GM23338 (cell line): Measurements from ENCODE around the gene KIF25. TPM values are rescaled to one million over a fixed set of nuclear protein-coding genes. Genes with fewer than 3 reads are reported as not detected.

Source experiments
- REST ChIP-seq: IDR thresholded peaks from one replicate; pipeline ENCODE4 v1.6.1; 2018; ENCODE audit warnings: antibody characterized with exemption; ENCODE audit not compliant: unreplicated experiment
- ZNF462 ChIP-seq: fragments of 250-450 bp; sonication (Bioruptor Pico); IDR thresholded peaks from 2 replicates; pipeline ENCODE4 v1.5.0; 2020; ENCODE audit warnings: mild to moderate bottlenecking, moderate library complexity
- polyA plus RNA-seq: library from polyadenylated mRNA; unstranded; fragments of >200 nt; fragmentation: Nextera tagmentation; extraction: Ambion mirVana; gene quantifications from 2 replicates; pipeline ENCODE4 v1.2.1, GENCODE V29; 2016
- total RNA-seq: library from RNA; depleted of rRNA; stranded (reverse); fragments of >200 nt; shearing (Covaris generic); gene quantifications from 2 replicates; pipeline ENCODE4 v1.2.3, GENCODE V29; 2014

Gene KIF25
- total and polyA plus RNA-seq, 2 experiments from 2014 or later, result 0.69 to 0.76 TPM

- no peak for TF ChIP-seq ZNF462
- TF ChIP-seq REST, result no peak
Observed at GRCh38 chr6:168087436-168088160, 90.1 kb downstream of the KIF25 start (continued).
